Vagina (tissue), 2 donors: ENCODE measurements around the gene STEAP1. TPM values are rescaled to one million over a fixed set of nuclear protein-coding genes. Genes with fewer than 3 reads are reported as not detected.

Experiments used
- DNase-seq, 2 donors: peaks; one replicate each; pipeline ENCODE4 v3.0.0-alpha.2; 2017; ENCODE audit errors: extremely low spot score in 2 of 2
- H3K27ac ChIP-seq: fragments of 200-600 bp; sonication (generic); one replicate; pipeline ENCODE4 v1.5.1; 2019
- H3K27me3 ChIP-seq: fragments of 200-600 bp; sonication (generic); one replicate; pipeline ENCODE4 v1.5.1; 2019
- H3K36me3 ChIP-seq, 2 donors: fragments of 200-600 bp; sonication (generic); one replicate each; pipeline ENCODE4 v1.5.1; 2017 to 2019
- H3K4me1 ChIP-seq: fragments of 200-600 bp; sonication (generic); one replicate; pipeline ENCODE4 v1.5.1; 2019
- H3K4me3 ChIP-seq, 2 donors: fragments of 200-600 bp; sonication (generic); 1 replicate in 1 of 2; 2 replicates in 1 of 2; pipeline ENCODE4 v1.5.1; 2016 to 2019
- H3K9me3 ChIP-seq: fragments of 200-600 bp; sonication (generic); one replicate; pipeline ENCODE4 v1.5.1; 2019
- POLR2A ChIP-seq, 2 donors: fragments of 450-650 bp; IDR thresholded peaks; one replicate each; pipeline ENCODE4 v1.6.1; 2017; ENCODE audit warnings: antibody characterized with exemption in 2 of 2, mild to moderate bottlenecking in 2 of 2, moderate library complexity in 2 of 2
- POLR2AphosphoS5 ChIP-seq, 2 donors: sonication (generic); formaldehyde crosslinking; IDR thresholded peaks; one replicate each; pipeline ENCODE4 v1.9.0; 2017; ENCODE audit warnings: antibody characterized with exemption in 2 of 2, mild to moderate bottlenecking in 2 of 2, low read depth in 1 of 2; ENCODE audit not compliant: insufficient read depth in 1 of 2
- intact Hi-C: fragments of 100-400 bp; cut with DNase I; formaldehyde crosslinking; loops from one replicate; pipeline ENCODE4 v1.15.1; 2023
- total RNA-seq: library from RNA; depleted of rRNA; stranded (reverse); fragments of >200 nt; gene quantifications from one replicate; pipeline ENCODE4 v1.2.3, GENCODE V29; 2016
- TF ChIP-seq, protein P1 (sequence below), 3 experiments: fragments of 450-650 bp in 2 of 3; fragments of 200-600 bp in 1 of 3; sonication (generic) in 1 of 3; IDR thresholded peaks; one replicate each; pipeline ENCODE4 v1.5.1; 2017 to 2019; ENCODE audit warnings: antibody characterized with exemption in 3 of 3, mild to moderate bottlenecking in 2 of 3, moderate library complexity in 2 of 3

STEAP1 gene
- total RNA-seq, 1 donor from 2014 or later: 24.3 TPM

DNA sequence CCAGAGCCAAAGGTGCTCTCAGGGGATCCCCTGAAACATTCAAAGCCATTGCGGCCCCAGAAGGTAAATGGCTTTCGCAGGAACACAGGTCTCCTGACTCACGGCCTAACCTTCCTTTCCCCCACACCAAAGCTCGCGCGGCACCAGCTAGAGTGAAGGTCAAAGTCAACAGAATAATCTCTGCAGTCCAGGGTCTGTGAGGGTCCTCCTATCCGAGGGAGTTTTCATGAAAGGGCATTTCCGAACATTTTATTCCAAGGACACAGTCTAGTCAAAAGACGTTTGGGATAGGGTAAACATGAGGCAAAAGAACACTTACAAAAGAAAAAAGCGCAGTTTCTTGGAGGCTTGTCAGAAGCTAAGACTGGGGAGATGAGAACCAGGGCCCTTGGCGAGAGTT, 56.7 kb downstream of the STEAP1 start:
- TF ChIP-seq POLR2A (IDR thresholded peaks at IDR 0.05) (no peak), POLR2AphosphoS5 (IDR thresholded peaks at IDR 0.05; ENCODE audit: insufficient read depth in 1 of 2, low read depth in 1 of 2) (no peak)
- TF ChIP-seq, protein P1, sequence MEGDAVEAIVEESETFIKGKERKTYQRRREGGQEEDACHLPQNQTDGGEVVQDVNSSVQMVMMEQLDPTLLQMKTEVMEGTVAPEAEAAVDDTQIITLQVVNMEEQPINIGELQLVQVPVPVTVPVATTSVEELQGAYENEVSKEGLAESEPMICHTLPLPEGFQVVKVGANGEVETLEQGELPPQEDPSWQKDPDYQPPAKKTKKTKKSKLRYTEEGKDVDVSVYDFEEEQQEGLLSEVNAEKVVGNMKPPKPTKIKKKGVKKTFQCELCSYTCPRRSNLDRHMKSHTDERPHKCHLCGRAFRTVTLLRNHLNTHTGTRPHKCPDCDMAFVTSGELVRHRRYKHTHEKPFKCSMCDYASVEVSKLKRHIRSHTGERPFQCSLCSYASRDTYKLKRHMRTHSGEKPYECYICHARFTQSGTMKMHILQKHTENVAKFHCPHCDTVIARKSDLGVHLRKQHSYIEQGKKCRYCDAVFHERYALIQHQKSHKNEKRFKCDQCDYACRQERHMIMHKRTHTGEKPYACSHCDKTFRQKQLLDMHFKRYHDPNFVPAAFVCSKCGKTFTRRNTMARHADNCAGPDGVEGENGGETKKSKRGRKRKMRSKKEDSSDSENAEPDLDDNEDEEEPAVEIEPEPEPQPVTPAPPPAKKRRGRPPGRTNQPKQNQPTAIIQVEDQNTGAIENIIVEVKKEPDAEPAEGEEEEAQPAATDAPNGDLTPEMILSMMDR (IDR thresholded peaks at IDR 0.05): no peak
- DNase-seq: no peak

DNA sequence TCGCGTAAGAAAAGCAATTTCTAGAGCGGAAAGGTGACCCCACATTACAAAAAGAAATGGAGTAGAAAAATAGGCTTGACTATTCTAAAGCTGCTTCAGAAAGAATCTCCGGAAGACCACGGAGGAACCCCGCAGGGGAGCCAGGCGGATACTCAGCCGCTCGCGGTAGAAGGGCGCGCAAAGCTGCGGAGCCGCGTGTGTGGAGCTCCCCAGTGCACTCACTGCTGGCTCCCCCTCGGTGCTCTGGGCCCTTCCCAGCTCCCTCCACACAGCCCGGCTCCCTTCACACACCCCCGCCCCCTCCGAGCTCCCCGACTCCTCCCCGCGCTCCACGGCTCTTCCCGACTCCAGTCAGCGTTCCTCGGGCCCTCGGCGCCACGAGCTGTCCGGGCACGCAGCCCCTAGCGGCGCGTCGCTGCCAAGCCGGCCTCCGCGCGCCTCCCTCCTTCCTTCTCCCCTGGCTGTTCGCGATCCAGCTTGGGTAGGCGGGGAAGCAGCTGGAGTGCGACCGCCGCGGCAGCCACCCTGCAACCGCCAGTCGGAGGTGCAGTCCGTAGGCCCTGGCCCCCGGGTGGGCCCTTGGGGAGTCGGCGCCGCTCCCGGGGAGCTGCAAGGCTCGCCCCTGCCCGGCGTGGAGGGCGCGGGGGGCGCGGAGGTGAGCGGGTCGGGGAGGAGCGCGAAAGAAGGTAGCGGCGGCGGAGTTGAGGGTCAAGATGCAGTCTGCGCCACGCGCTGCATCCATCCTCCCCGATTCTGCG, 57.3 kb downstream of the STEAP1 start, which contains the start of gene STEAP2:
STEAP2 (plus strand) TSS at position 350 of the 758 bp plus-strand sequence. CDS start 13,343 bp downstream, outside the sequence.
- intact Hi-C loops: no loop called here
- peak in 1 of 2 donors; percentile 94 for DNase-seq
- TF ChIP-seq POLR2A (IDR thresholded peaks at IDR 0.05): peak in 1 of 2 donors; percentile 66
- TF ChIP-seq, protein P1 (IDR thresholded peaks at IDR 0.05): peak in 2 of 3 experiments; percentile 37 to 49
- peak in 1 of 2 donors; percentile 75 for TF ChIP-seq POLR2AphosphoS5 (IDR thresholded peaks at IDR 0.05; ENCODE audit: insufficient read depth in 1 of 2, low read depth in 1 of 2)
- no peaks in the 10 kb centered on the region for H3K9me3 ChIP-seq
- H3K27ac ChIP-seq: peak within 1 kb of the TSS; percentile 78
- H3K36me3 ChIP-seq: no peaks in the 10 kb centered on the region
- no peaks in the 10 kb centered on the region for H3K27me3 ChIP-seq
- peaks cover 20% of the 10 kb centered on the region for H3K4me1 ChIP-seq
- peak within 1 kb of the TSS; percentile 65 to 89 for H3K4me3 ChIP-seq

More for the DNA sequence above, 56.7 kb downstream of the STEAP1 start:
- intact Hi-C loops: no loop called here
- Histone ChIP-seq H3K36me3 (no peaks in the 10 kb centered on the region), H3K4me3 (peak overlapping the region; percentile 65 to 89), H3K27ac (peak overlapping the region; percentile 78), H3K27me3 (no peaks in the 10 kb centered on the region), H3K9me3 (no peaks in the 10 kb centered on the region), H3K4me1 (peaks cover 20% of the 10 kb centered on the region)

DNA sequence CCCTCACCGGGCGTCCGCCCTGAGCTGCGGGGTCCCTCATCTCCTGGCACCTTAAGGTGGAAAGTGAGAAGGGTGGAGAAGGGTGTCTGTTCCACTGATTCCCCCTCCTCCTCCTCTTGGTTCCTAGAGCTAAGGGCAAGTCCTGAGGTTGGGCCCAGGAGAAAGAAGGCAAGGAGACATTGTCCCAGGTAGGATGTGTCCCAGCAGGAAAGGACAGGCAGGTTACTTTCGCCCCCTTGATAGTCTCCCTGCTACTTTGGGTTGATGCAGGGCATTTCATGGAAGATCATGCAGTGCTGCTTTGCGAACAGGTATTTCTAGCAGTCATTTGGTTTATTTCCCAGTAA, 57.9 kb downstream of the STEAP1 start:
- Histone ChIP-seq H3K4me3 (peak overlapping the region; percentile 65 to 89), H3K27ac (peak overlapping the region; percentile 78), H3K36me3 (no peaks in the 10 kb centered on the region), H3K9me3 (no peaks in the 10 kb centered on the region), H3K4me1 (peaks cover 20% of the 10 kb centered on the region), H3K27me3 (no peaks in the 10 kb centered on the region)
- no peak for DNase-seq
- TF ChIP-seq POLR2AphosphoS5 (IDR thresholded peaks at IDR 0.05; ENCODE audit: insufficient read depth in 1 of 2, low read depth in 1 of 2) (no peak), POLR2A (IDR thresholded peaks at IDR 0.05) (no peak)
- TF ChIP-seq, protein P1 (IDR thresholded peaks at IDR 0.05): no peak
- intact Hi-C loops: no loop called here

DNA sequence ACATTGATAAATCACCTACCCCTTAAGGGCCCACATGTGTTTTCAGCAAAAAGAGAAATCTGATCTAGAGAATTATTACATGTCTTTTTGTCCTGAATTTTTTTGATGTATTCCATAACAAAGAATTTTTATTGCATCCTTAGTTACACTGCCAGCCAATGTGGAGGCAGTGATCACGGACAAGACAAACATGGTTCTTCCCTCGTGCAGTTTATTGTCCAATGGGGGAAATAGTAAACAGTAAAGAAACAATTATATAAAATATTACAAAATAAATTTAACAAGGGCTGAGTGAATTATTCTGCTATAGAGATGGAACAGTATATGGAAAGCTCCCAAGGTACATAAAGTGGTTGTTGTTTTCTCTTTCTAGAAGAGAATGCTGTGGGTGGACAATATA, 59.3 kb downstream of the STEAP1 start:
- TF ChIP-seq, protein P1 (IDR thresholded peaks at IDR 0.05): no peak
- TF ChIP-seq POLR2AphosphoS5 (IDR thresholded peaks at IDR 0.05; ENCODE audit: insufficient read depth in 1 of 2, low read depth in 1 of 2) (no peak), POLR2A (IDR thresholded peaks at IDR 0.05) (no peak)
- intact Hi-C loops: no loop called here
- H3K9me3 ChIP-seq: no peaks in the 10 kb centered on the region
- no peak overlapping the region for H3K27ac ChIP-seq
- H3K27me3 ChIP-seq: no peaks in the 10 kb centered on the region
- no peak for DNase-seq
- no peaks in the 10 kb centered on the region for H3K36me3 ChIP-seq
- no peak overlapping the region for H3K4me3 ChIP-seq
- H3K4me1 ChIP-seq: peaks cover 20% of the 10 kb centered on the region

Other genes starting within 250 kb of the STEAP1 start
- gene STEAP2, start 57.3 kb downstream of the STEAP1 start, total RNA-seq: 32.2 TPM
- 2.7 TPM for gene CFAP69, start 90.7 kb downstream of the STEAP1 start, total RNA-seq
- gene FAM237B, start 166.8 kb downstream of the STEAP1 start, total RNA-seq: not detected
- gene GTPBP10, start 192.2 kb downstream of the STEAP1 start, total RNA-seq: 11.0 TPM
- gene CLDN12, start 249.0 kb downstream of the STEAP1 start, total RNA-seq: 21.4 TPM